GM19025 (cell line): ENCODE results near the gene AUNIP.

Source experiments
- ATAC-seq: cut with Tn5 transposase; IDR thresholded peaks from one replicate; pipeline ENCODE4 v1.9.1; 2021; ENCODE audit warnings: mild to moderate bottlenecking, low read depth, moderate library complexity; ENCODE audit not compliant: unreplicated experiment

Gene AUNIP

GRCh38 chr1:25890239-25891034 lies 31.2 kb upstream of the AUNIP start:
- ATAC-seq, result no peak

- ATAC-seq, result no peak
Measured at GRCh38 chr1:25889470-25889869, 30.2 kb upstream of the AUNIP start.

- no peak for ATAC-seq
Measured at GRCh38 chr1:25888426-25888987, 29.2 kb upstream of the AUNIP start.

GRCh38 chr1:25885602-25886001 lies 26.3 kb upstream of the AUNIP start:
- no peak for ATAC-seq

DNA sequence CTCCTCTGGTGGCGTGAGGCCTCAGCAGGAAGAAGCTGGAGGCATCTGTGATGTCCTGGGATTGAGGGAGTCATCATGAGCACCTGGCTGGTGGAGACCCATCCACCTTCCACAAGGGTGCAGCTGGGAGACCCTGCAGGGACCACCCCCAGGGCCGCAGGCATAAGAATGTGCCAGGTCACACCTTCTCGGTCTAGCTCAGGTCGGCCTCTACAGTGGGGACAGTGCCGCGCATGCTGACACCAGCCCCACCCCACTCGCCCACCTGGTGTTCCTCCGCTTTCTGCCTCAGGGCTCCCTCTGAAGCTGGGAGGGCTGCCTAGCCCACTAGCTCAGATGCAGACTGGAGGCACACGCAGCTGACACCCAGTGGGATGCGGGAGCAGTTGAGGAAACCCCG lies 22.0 kb upstream of the AUNIP start:
- ATAC-seq, result no peak

DNA sequence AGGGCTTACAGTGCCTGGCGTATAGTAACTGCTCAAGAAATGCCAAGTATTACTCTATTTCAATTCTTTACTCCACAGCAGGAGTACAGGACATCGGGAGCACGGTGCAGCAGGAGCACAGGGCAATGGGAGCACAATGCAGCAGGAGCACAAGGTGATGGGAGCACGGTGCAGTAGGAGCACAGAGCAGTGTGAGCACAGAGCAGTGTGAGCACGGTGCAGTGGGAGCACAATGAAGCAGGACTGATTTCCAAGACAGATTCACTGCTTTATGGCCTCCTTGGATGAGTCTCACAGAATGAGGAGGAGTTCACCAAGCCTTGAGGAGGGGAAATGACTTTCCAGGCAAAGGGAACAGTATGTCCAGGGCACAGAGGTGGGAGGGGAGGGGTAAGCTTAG lies 21.3 kb upstream of the AUNIP start:
- ATAC-seq, result no peak

DNA sequence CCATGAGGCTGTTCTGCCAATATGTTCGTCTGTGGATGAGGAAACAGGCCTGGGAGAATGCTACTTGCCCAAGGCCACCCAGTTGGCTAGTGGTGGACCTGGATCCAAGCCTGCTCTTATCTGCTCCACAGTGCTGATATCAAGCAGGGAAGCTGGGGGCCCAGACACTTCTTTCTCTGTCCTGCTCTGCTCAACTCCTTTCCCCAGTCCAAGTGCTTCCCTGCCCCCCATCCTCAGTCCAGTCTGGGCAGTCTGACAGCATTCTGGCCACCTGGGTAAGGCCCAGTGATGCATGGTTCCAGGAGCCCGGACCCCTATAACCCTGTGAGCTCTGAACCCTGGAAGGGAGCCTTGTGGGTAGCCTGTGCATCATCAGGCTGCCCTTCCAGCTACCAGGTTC lies 20.4 kb upstream of the AUNIP start:
- no peak for ATAC-seq

DNA sequence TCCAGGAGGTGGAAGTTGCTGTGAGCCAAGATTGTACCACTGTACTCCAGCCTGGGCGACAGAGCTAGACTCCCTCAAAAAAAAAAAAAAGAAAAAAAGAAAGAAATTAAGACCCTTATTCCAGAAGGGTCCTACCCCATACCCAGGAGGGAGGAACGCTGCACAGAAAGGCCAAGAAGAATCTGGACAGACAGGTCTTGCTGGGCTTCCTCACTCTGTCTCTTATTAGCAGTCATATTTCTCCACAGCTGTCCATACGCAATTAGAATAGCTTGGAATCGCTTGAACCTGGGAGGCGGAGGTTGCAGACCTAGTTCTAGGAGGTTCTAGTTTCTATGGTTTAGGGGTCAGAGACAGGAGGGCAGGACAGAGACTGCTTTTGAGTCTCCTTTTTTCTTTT lies 19.4 kb upstream of the AUNIP start:
- ATAC-seq, result no peak

- no peak for ATAC-seq
Measured at GRCh38 chr1:25877155-25877554, 17.9 kb upstream of the AUNIP start.

DNA sequence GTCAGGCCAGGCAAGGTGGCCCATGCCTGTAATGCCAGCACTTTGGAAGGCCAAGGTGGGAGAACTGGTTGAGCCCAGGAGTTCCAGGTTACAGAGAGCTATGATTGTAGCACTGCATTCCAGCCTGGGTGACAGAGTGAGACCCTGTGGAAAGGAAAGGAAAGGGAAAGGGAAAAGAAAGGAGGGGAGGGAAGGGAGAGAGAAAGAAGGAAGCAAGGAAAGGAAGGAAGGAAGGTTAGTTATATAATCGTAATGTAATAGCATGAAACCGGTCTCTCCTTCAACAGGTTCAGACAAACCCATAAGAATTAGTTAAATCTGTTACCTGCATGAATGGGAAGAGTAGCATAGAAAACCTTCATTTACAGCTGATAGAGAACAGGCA lies 17.4 kb upstream of the AUNIP start:
- no peak for ATAC-seq

DNA sequence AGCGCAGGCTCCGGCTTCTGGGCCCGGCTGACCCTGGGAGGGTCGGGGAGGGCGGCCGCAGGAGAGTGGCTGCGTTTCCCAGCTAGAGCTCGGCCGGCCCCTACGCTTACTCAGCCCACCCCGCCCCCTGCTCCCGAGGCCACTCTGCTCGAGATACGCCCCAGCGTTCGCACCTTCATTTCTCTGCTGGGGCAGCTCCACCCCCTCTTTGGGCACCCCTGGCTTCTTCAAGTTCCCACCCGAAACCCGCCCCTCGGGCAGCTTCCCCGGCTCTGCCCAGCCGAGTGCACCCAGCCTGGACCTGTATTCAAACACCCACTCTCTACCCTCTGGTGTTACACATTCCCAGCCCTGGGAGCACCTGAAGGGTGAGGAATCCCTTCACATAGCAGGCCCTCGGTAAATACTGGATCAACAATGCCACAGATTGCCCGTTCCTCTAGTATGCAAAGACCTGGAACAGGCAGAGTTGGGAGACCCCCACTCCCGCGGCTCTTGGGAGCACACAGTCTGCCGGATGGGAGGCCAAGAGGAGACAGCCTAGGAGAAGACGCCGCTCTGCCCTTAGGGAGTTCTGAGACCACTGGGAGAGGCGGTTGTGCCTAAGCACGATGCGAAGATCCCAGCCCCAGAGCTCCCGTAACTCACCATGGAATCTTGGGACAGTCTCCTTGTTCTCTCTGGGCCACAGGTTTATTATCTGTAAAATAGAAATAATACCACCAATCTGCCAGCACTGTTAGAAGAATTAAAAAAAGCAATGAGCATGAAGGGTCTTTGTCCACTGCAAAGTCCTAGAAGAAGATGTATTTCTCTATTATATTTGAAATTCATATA lies 16.8 kb upstream of the AUNIP start:
- peak; percentile 22 for ATAC-seq

DNA sequence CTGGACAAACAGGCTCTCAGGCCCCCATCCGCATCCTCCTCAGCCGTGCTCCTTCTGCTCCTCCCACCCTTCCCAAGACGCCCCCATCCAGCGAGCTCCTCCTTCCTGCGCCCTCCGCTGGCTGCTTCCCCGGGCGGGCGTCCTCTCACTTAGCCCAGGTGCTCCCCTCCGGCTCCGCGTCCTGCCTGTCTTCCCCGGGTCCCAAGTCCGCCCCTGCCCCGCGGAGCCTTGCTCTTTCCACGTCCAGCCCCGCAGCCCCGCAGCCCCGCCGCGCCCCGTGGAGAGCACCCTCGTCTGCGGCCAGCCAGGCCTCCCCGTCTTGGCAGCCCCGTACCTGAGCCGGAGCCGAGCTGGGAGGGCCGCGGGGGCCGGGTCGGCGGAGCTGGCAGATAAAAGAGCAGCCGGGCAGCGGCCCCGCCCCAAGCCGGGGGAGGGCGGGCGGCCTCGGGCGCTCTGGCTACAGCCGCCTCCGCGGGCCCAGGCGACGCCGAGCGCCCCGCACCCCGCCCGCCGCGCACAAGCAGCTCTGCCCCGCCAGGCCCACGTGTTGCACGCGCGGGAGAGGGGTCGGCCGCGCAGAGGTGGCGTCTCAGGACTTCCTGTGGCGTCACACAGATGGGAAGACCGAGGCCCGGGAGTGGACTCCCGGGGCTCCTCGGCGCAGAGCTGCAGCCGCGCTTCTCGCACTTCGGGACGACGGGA lies 16.0 kb upstream of the AUNIP start, which contains the start of gene PAQR7:
TSS of gene PAQR7 (minus strand) at position 555 of the 702 bp plus-strand sequence. CDS start 11,869 bp downstream, outside the sequence.
- peak; percentile 66 for ATAC-seq

DNA sequence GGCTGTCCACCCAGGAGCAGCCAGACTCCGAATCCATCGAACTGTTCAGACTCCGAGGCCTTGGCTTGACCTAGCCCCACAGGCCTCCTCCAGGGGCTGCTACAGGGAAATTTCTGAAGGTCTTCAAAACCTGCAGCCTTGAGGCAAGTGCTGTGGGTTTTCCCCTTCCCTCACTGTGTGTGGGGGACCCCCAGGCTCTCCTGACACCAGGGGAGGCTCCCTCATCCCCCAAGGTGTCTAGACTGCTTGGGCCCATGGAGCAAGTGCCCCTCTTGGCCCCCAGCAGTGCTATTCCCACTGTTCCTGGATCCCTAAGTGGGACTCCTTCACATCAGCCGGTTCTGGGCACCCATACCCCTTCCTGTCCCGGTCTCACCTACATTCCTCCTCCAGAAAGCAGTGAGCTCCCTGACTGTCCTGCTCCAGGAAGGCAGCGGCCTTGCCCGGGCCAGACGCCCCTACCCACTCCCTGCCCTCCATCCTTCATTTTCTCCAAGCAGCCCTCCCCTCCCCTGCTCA lies 15.4 kb upstream of the AUNIP start:
- no peak for ATAC-seq

GRCh38 chr1:25874209-25874608 lies 15.0 kb upstream of the AUNIP start:
- ATAC-seq, result no peak

DNA sequence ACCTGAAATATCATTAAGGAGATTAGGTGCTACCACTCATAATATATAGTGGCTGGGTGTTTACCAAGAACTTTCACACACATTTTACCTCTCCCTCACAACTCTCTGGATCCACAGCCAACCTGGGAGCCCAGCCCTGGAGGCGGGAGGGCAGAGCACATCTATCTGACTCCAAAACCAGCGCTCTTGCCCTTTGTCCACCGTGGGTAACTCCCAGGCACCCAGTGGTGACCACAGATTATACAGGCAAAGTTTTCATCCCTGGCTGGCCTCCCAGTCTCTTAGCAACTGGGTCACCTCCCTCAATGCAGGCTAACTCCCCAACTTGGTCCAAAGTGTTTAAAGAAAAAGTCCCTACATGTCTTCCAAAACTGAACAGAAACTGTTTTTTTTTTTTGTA lies 13.9 kb upstream of the AUNIP start:
- ATAC-seq, result no peak

DNA sequence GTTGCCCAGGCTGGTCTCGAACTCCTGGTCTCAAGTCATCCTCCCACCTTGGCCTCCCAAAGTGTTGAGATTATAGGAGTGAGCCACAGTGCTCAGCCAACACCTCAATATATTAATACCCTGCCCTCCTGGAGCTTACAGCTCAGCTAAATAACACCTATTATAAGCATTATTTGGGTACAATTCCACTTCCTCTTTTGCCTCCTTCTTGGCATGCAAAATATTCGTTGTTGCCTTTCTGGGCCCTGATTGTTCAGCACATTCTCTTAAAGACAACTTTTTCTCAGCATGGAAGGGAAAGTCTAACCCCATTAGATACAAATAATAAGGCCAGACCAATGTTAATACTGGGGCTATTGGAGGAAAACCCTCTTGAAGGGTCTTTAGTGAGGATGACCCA lies 13.5 kb upstream of the AUNIP start:
- no peak for ATAC-seq

DNA sequence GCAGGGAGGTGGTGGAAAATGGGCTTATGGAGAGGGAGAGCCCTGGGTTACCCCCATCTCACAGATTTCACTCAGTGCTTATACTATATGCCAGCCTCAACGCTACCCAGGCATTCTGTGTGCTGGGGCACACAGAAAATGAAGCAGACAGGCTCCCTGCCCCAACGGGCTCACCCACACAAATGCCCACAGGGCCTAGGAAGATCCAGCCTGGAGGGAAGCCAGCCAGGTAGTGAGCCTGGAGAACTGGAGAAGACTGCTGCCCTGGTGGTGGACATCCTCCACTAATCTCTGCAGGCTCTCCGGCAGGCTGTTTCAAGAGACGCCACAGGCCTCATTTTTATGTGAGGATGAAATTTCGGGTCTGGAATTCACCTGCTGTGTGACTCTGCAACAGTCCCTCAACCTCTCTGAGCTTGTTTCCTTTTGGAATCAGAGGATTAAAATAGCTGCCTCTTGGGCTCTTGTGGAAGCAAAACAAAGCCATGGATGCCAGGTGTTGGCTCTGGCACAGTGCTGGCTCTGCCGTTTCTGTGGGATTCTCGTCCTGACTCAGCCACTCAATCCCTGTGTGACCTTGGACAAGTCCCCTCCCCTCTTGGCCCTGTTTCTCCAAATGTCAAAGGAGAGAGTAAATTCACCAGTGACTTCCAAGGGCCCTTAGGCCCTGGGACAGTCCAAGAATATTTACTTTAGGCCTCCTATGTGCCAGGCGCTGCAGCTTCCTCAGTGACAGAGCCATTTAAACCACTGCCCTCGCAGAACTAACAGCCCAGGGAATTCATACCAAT lies 12.6 kb upstream of the AUNIP start:
- no peak for ATAC-seq

DNA sequence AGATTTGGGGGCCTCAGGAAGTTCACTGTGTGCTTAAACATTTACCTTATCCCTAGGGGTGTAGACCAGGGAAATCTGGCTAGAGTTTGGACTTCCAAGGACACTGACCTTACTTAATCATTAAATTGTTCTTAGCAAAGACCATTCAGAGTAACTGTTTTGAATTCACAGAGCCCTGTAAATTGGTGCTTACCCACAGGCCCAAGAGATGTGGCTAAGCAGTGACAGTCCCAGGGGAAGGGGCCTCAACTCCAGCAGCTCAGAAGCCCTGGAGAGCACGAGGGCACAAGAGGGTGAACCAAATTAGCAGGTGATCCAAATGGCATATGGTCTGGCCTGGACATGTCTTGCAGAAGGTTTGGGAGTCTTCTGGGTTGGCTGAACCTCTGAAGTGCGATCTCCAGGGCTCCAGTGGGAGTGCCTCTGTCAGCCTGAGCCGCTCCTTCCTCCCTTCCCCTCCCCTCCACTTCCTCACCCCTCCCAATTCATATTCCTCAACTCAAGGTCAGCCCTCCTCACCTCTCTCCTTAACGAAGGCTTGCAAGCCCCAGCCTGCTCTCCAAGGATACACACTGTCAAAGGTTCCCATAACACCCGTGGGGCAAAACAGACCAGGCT lies 11.9 kb upstream of the AUNIP start:
- no peak for ATAC-seq

- no peak for ATAC-seq
Measured at GRCh38 chr1:25870614-25871013, 11.4 kb upstream of the AUNIP start.
